NCI-H524 treated with DMSO at 0.1 percent for 48 hours (cell line): ENCODE measurements around the gene SMARCA4.

Source experiments
- DNase-seq: peaks from one replicate; lab custom pipeline; 2025; lab: John Stamatoyannopoulos, UW

The SMARCA4 gene

GRCh38 chr19:11014403-11014911, 53.6 kb downstream of the SMARCA4 start:
- no peak for DNase-seq

GRCh38 chr19:11016631-11017030, 55.8 kb downstream of the SMARCA4 start:
- DNase-seq: no peak

- no peak for DNase-seq
Measured at GRCh38 chr19:11017275-11018035, 56.6 kb downstream of the SMARCA4 start.

GRCh38 chr19:11018179-11018578, 57.3 kb downstream of the SMARCA4 start:
- DNase-seq: no peak

GRCh38 chr19:11018763-11019162, 57.9 kb downstream of the SMARCA4 start:
- DNase-seq: no peak

- no peak for DNase-seq
Measured at GRCh38 chr19:11019262-11019661, 58.4 kb downstream of the SMARCA4 start.

- DNase-seq: no peak
Measured at GRCh38 chr19:11019824-11020223, 59.0 kb downstream of the SMARCA4 start.

- no peak for DNase-seq
Measured at GRCh38 chr19:11020423-11020822, 59.6 kb downstream of the SMARCA4 start.

GRCh38 chr19:11020982-11021759, 60.3 kb downstream of the SMARCA4 start:
- no peak for DNase-seq

- DNase-seq: no peak
Measured at GRCh38 chr19:11021760-11022144, 60.9 kb downstream of the SMARCA4 start.

GRCh38 chr19:11023016-11023415, 62.2 kb downstream of the SMARCA4 start:
- DNase-seq: no peak

- no peak for DNase-seq
Measured at GRCh38 chr19:11023710-11024109, 62.9 kb downstream of the SMARCA4 start.

GRCh38 chr19:11024259-11024658, 63.4 kb downstream of the SMARCA4 start:
- DNase-seq: no peak

GRCh38 chr19:11025006-11025405, 64.2 kb downstream of the SMARCA4 start:
- no peak for DNase-seq

- DNase-seq: no peak
Measured at GRCh38 chr19:11025445-11025844, 64.6 kb downstream of the SMARCA4 start.

GRCh38 chr19:11025997-11026396, 65.2 kb downstream of the SMARCA4 start:
- DNase-seq: no peak

GRCh38 chr19:11027381-11027780, 66.6 kb downstream of the SMARCA4 start:
- no peak for DNase-seq

GRCh38 chr19:11028146-11028545, 67.3 kb downstream of the SMARCA4 start:
- no peak for DNase-seq

GRCh38 chr19:11031421-11032070, 70.7 kb downstream of the SMARCA4 start:
- DNase-seq: no peak

- no peak for DNase-seq
Measured at GRCh38 chr19:11033251-11033650, 72.4 kb downstream of the SMARCA4 start.

- DNase-seq: no peak
Measured at GRCh38 chr19:11033763-11034162, 72.9 kb downstream of the SMARCA4 start.

GRCh38 chr19:11034449-11035213, 73.8 kb downstream of the SMARCA4 start:
- no peak for DNase-seq
